HepG2 (cell line): Measurements from ENCODE around the gene FAT4. TPM values are rescaled to one million over a fixed set of nuclear protein-coding genes. Genes with fewer than 3 reads are reported as not detected.

Source experiments
- GZF1 ChIP-seq: sonication (generic); formaldehyde crosslinking; IDR thresholded peaks from 2 replicates; pipeline ENCODE4 v1.5.1; 2020; ENCODE audit warnings: mild to moderate bottlenecking, missing genetic modification reagents
- HES4 ChIP-seq: sonication (generic); formaldehyde crosslinking; IDR thresholded peaks from 2 replicates; pipeline ENCODE4 v1.9.0; 2021; ENCODE audit warnings: mild to moderate bottlenecking, missing genetic modification reagents, borderline replicate concordance
- IRF1 ChIP-seq: sonication (generic); formaldehyde crosslinking; IDR thresholded peaks from 2 replicates; pipeline ENCODE4 v1.4.0; 2020; ENCODE audit warnings: low read depth, mild to moderate bottlenecking, missing genetic modification reagents
- KDM2A ChIP-seq: sonication (generic); formaldehyde crosslinking; IDR thresholded peaks from 2 replicates; pipeline ENCODE4 v1.4.0; 2020; ENCODE audit warnings: low read depth, missing genetic modification reagents, borderline replicate concordance
- MAFK ChIP-seq, 2 experiments: IDR thresholded peaks in 1 of 2; conservative IDR thresholded peaks in 1 of 2; 2 replicates each; pipeline ENCODE4 v1.6.1; 2011; ENCODE audit warnings: improper control_type of control experiment in 2 of 2, low read length in 2 of 2
- NR2C2 ChIP-seq: sonication (generic); formaldehyde crosslinking; IDR thresholded peaks from 2 replicates; pipeline ENCODE4 v1.4.0; 2020; ENCODE audit warnings: missing genetic modification reagents, mild to moderate bottlenecking, moderate library complexity, borderline replicate concordance
- NR3C1 ChIP-seq: sonication (generic); formaldehyde crosslinking; IDR thresholded peaks from 2 replicates; pipeline ENCODE4 v1.4.0; 2020; ENCODE audit warnings: missing genetic modification reagents
- ZNF503 ChIP-seq: sonication (generic); formaldehyde crosslinking; IDR thresholded peaks from 2 replicates; pipeline ENCODE4 v1.4.0; 2020; ENCODE audit warnings: missing genetic modification reagents
- ZNF616 ChIP-seq: sonication (generic); formaldehyde crosslinking; IDR thresholded peaks from 2 replicates; pipeline ENCODE4 v1.5.0; 2020; ENCODE audit warnings: low read depth, mild to moderate bottlenecking, missing genetic modification reagents
- polyA plus RNA-seq, 8 experiments: library from polyadenylated mRNA; depleted of rRNA in 3 of 8; stranded (reverse) in 7 of 8; unstranded in 1 of 8; fragments of >200 nt; fragmentation: Illumina TruSeq in 4 of 8; extraction: Trizol in 4 of 8; gene quantifications; 2 replicates each; pipeline versions ENCODE4 v1.2.1 to v1.2.3, GENCODE V29; 2011 to 2016; ENCODE audit warnings: low read depth in 4 of 8, missing spikeins in 1 of 8, mixed read lengths in 1 of 8; ENCODE audit not compliant: insufficient read depth in 1 of 8
- total RNA-seq, 5 experiments: library from RNA; depleted of rRNA; stranded (reverse); fragments of >200 nt; fragmentation: Illumina TruSeq; extraction: Trizol; gene quantifications; 2 replicates each; pipeline ENCODE4 v1.2.3, GENCODE V29; 2016; ENCODE audit warnings: low read depth in 1 of 5
- TF ChIP-seq, protein P1 (sequence below): sonication (generic); formaldehyde crosslinking; IDR thresholded peaks from 2 replicates; pipeline ENCODE4 v1.5.0; 2020; ENCODE audit warnings: mild to moderate bottlenecking, missing genetic modification reagents, borderline replicate concordance

Gene FAT4
- total and polyA plus RNA-seq, 2 of the 13 experiments (the other 11 are each of a cell fraction or from before 2014, with no cell fraction given): 0.27 to 1.2 TPM

GRCh38 chr4:125323654-125324053 is 8.9 kb downstream of the FAT4 start (continued):
- TF ChIP-seq, protein P1, sequence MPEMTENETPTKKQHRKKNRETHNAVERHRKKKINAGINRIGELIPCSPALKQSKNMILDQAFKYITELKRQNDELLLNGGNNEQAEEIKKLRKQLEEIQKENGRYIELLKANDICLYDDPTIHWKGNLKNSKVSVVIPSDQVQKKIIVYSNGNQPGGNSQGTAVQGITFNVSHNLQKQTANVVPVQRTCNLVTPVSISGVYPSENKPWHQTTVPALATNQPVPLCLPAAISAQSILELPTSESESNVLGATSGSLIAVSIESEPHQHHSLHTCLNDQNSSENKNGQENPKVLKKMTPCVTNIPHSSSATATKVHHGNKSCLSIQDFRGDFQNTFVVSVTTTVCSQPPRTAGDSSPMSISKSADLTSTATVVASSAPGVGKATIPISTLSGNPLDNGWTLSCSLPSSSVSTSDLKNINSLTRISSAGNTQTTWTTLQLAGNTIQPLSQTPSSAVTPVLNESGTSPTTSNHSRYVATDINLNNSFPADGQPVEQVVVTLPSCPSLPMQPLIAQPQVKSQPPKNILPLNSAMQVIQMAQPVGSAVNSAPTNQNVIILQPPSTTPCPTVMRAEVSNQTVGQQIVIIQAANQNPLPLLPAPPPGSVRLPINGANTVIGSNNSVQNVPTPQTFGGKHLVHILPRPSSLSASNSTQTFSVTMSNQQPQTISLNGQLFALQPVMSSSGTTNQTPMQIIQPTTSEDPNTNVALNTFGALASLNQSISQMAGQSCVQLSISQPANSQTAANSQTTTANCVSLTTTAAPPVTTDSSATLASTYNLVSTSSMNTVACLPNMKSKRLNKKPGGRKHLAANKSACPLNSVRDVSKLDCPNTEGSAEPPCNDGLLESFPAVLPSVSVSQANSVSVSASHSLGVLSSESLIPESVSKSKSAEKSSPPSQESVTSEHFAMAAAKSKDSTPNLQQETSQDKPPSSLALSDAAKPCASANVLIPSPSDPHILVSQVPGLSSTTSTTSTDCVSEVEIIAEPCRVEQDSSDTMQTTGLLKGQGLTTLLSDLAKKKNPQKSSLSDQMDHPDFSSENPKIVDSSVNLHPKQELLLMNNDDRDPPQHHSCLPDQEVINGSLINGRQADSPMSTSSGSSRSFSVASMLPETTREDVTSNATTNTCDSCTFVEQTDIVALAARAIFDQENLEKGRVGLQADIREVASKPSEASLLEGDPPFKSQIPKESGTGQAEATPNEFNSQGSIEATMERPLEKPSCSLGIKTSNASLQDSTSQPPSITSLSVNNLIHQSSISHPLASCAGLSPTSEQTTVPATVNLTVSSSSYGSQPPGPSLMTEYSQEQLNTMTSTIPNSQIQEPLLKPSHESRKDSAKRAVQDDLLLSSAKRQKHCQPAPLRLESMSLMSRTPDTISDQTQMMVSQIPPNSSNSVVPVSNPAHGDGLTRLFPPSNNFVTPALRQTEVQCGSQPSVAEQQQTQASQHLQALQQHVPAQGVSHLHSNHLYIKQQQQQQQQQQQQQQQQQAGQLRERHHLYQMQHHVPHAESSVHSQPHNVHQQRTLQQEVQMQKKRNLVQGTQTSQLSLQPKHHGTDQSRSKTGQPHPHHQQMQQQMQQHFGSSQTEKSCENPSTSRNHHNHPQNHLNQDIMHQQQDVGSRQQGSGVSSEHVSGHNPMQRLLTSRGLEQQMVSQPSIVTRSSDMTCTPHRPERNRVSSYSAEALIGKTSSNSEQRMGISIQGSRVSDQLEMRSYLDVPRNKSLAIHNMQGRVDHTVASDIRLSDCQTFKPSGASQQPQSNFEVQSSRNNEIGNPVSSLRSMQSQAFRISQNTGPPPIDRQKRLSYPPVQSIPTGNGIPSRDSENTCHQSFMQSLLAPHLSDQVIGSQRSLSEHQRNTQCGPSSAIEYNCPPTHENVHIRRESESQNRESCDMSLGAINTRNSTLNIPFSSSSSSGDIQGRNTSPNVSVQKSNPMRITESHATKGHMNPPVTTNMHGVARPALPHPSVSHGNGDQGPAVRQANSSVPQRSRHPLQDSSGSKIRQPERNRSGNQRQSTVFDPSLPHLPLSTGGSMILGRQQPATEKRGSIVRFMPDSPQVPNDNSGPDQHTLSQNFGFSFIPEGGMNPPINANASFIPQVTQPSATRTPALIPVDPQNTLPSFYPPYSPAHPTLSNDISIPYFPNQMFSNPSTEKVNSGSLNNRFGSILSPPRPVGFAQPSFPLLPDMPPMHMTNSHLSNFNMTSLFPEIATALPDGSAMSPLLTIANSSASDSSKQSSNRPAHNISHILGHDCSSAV: no peak
- TF ChIP-seq ZNF503 (CRISPR knock-in tag) (no peak), IRF1 (CRISPR knock-in tag) (no peak), GZF1 (CRISPR knock-in tag) (no peak), KDM2A (no peak), NR2C2 (CRISPR knock-in tag) (no peak), HES4 (no peak), ZNF616 (CRISPR knock-in tag) (no peak), NR3C1 (CRISPR knock-in tag) (no peak), MAFK (conservative IDR thresholded peaks at IDR 0.05 in 1 of 2, IDR thresholded peaks at IDR 0.05 in 1 of 2; ENCODE audit: low read length in 2 of 2) (no peak)
